WTC11 (cell line): Measurements from ENCODE around the gene KIT.

Experiments used
- AFF4 ChIP-seq: sonication (generic); formaldehyde crosslinking; IDR thresholded peaks from 2 replicates; pipeline ENCODE4 v1.8.1; 2023; ENCODE audit warnings: mild to moderate bottlenecking, missing genetic modification reagents, borderline replicate concordance
- ATF3 ChIP-seq: sonication (generic); formaldehyde crosslinking; conservative IDR thresholded peaks from 2 replicates; pipeline ENCODE4 v1.8.1; 2022; ENCODE audit warnings: mild to moderate bottlenecking, missing genetic modification reagents
- CBFB ChIP-seq: sonication (generic); formaldehyde crosslinking; IDR thresholded peaks from 2 replicates; pipeline ENCODE4 v1.8.1; 2022; ENCODE audit warnings: mild to moderate bottlenecking, low read depth, missing genetic modification reagents
- CREB1 ChIP-seq: sonication (generic); formaldehyde crosslinking; IDR thresholded peaks from 2 replicates; pipeline ENCODE4 v1.8.0; 2023; ENCODE audit warnings: mild to moderate bottlenecking, missing genetic modification reagents
- CTCF ChIP-seq: fragments of 200-600 bp; IDR thresholded peaks from 2 replicates; pipeline ENCODE4 v1.8.0; 2022; ENCODE audit warnings: antibody characterized with exemption
- PREB ChIP-seq: sonication (generic); formaldehyde crosslinking; IDR thresholded peaks from 2 replicates; pipeline ENCODE4 v1.8.1; 2022; ENCODE audit warnings: mild to moderate bottlenecking, missing genetic modification reagents, moderate library complexity, borderline replicate concordance
- SMAD3 ChIP-seq: sonication (generic); formaldehyde crosslinking; IDR thresholded peaks from 2 replicates; pipeline ENCODE4 v1.8.0; 2022; ENCODE audit warnings: missing genetic modification reagents, mild to moderate bottlenecking, borderline replicate concordance
- TEAD4 ChIP-seq: sonication (generic); formaldehyde crosslinking; IDR thresholded peaks from 2 replicates; pipeline ENCODE4 v1.8.0; 2022; ENCODE audit warnings: mild to moderate bottlenecking, missing genetic modification reagents
- TP53 ChIP-seq: sonication (generic); formaldehyde crosslinking; IDR thresholded peaks from 2 replicates; pipeline ENCODE4 v1.8.1; 2023; ENCODE audit warnings: mild to moderate bottlenecking, missing genetic modification reagents
- USF1 ChIP-seq: sonication (generic); formaldehyde crosslinking; IDR thresholded peaks from 2 replicates; pipeline ENCODE4 v1.8.0; 2022; ENCODE audit warnings: mild to moderate bottlenecking, missing genetic modification reagents
- ZNF396 ChIP-seq: fragments of 250-450 bp; sonication (Bioruptor Pico); IDR thresholded peaks from 2 replicates; pipeline ENCODE4 v1.8.0; 2021; ENCODE audit warnings: mild to moderate bottlenecking, moderate library complexity, borderline replicate concordance
- ZNF671 ChIP-seq: fragments of 250-450 bp; sonication (Bioruptor Pico); IDR thresholded peaks from 2 replicates; pipeline ENCODE4 v1.8.0; 2021; ENCODE audit warnings: mild to moderate bottlenecking

- TF ChIP-seq AFF4 (CRISPR knock-in tag): no peak
- no peak for TF ChIP-seq CTCF
- TF ChIP-seq TEAD4 (CRISPR knock-in tag): no peak
- no peak for TF ChIP-seq TP53 (CRISPR knock-in tag)
- no peak for TF ChIP-seq ATF3 (CRISPR knock-in tag)
- TF ChIP-seq SMAD3: no peak
- TF ChIP-seq CREB1: no peak
- no peak for TF ChIP-seq ZNF671 (CRISPR knock-in tag)
- TF ChIP-seq ZNF396: no peak
- TF ChIP-seq CBFB: no peak
- no peak for TF ChIP-seq USF1
- no peak for TF ChIP-seq PREB (CRISPR knock-in tag)
Observed at GRCh38 chr4:54764476-54764875, 106.7 kb downstream of the KIT start.
